Activated effector memory CD4-positive, alpha-beta T cell treated with Interleukin-2 at 50 U/mL for 16 hours (primary cell): ENCODE results near the gene SYNM.

Experiments
- DNase-seq: peaks from one replicate; pipeline ENCODE4 v3.0.0-alpha.2; 2020

SYNM gene

DNA sequence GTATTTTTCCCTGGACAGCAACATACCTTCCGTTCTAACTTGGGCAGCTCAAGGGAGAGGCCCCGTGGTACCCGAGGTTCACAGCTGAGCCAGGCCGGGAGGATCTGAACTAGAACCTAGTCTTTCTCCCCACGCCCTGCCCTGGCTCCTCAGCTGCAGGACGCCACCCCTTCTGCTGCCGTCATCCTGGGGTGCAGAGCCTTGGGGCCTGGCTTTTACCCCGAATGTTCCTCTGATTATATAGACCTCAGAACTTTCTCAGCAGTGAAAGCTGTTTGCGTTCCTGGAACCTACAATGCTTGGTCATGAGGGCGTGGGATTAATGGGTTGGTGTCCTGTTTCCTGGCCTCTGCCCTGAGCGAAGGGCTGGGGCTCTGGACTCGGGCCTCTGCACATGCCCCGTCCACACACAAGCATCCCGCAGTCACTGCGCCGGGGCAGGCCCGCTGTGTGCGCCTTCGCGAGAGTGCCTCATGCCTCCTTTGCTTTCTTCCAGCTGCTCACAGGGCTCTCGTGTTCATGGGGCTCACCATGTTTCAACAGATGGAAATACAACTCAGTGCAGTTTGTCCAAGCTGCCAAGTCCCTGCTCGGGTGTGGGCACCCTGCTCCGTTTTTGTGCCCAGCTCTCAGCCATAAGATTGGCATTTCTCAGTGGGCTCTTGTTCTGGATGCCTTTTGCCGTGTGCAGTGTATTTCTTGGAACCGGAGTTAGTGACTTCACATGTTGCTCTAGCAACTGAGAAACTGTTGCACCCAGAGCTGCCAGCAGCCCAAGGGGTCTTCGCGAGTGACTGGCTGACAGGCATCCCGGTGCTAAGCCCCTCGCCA lies 20.4 kb downstream of the SYNM start:
- no peak for DNase-seq

DNA sequence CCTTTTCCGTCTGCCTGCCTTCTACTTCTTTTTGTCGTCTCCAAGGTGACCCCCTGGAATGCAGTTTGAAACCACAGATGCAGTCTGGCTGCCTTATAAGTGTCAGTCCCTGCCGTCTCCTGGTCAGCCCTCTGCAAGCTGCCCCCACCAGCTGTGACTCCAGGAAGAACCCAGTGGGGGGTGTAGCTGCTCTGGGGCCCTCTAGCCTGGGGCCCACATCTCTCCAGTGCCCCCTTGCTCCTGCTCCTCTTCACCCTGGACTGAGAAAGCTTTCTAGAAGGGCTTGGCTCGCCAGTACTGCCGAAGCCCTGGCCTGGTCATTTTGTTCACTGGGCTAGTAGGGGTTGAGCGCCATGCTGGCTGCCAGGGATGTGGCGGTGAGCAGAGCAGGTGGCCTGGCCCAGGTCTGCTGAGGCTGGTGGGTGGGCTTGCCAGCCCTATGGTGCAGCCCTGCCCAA lies 21.3 kb downstream of the SYNM start:
- DNase-seq = no peak

- DNase-seq = no peak
Measured at GRCh38 chr15:99126930-99127329, 22.1 kb downstream of the SYNM start.

- DNase-seq = no peak
Measured at GRCh38 chr15:99127773-99128172, 22.9 kb downstream of the SYNM start.

- DNase-seq = no peak
Measured at GRCh38 chr15:99128411-99128810, 23.5 kb downstream of the SYNM start.

DNA sequence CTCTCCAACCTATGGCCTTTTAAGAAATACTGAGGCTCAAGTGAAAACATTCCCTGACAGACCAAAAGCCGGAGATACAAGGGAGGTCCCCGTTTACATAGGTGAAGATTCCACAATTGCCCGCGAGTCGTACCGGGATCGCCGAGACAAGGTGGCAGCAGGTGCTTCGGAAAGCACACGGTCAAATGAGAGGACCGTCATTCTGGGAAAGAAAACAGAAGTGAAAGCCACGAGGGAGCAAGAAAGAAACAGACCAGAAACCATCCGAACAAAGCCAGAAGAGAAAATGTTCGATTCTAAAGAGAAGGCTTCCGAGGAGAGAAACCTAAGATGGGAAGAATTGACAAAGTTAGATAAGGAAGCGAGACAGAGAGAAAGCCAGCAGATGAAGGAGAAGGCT lies 24.8 kb downstream of the SYNM start:
- DNase-seq = no peak

- no peak for DNase-seq
Measured at GRCh38 chr15:99130314-99130713, 25.4 kb downstream of the SYNM start.

GRCh38 chr15:99130765-99131440 lies 26.0 kb downstream of the SYNM start:
- DNase-seq = no peak

DNA sequence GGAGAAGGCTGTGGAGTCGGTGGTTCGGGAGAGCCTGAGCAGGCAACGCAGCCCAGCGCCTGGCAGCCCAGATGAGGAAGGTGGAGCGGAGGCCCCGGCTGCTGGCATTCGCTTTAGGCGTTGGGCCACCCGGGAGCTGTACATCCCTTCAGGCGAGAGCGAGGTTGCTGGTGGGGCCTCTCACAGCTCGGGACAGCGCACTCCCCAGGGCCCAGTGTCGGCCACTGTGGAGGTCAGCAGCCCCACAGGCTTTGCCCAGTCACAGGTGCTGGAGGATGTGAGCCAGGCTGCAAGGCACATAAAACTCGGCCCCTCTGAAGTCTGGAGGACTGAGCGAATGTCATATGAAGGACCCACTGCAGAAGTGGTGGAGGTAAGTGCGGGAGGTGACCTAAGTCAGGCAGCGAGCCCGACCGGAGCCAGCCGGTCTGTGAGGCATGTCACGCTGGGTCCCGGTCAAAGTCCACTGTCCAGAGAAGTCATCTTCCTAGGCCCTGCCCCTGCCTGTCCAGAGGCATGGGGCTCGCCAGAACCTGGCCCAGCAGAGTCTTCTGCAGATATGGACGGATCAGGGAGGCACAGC lies 26.7 kb downstream of the SYNM start:
- no peak for DNase-seq

DNA sequence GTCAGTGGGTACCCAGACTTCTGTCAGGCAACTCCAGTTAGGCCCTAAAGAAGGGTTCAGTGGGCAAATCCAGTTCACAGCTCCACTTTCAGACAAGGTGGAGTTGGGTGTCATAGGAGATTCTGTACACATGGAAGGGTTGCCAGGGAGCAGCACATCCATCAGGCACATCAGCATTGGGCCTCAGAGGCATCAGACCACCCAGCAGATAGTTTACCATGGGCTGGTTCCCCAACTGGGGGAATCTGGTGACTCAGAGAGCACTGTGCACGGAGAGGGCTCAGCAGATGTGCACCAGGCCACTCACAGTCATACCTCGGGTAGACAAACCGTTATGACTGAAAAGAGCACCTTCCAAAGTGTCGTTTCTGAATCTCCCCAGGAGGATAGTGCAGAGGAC lies 27.2 kb downstream of the SYNM start:
- DNase-seq = no peak

- DNase-seq = no peak
Measured at GRCh38 chr15:99132634-99133287, 27.9 kb downstream of the SYNM start.

- no peak for DNase-seq
Measured at GRCh38 chr15:99134317-99134821, 29.5 kb downstream of the SYNM start.

- no peak for DNase-seq
Measured at GRCh38 chr15:99135194-99135593, 30.3 kb downstream of the SYNM start.

DNA sequence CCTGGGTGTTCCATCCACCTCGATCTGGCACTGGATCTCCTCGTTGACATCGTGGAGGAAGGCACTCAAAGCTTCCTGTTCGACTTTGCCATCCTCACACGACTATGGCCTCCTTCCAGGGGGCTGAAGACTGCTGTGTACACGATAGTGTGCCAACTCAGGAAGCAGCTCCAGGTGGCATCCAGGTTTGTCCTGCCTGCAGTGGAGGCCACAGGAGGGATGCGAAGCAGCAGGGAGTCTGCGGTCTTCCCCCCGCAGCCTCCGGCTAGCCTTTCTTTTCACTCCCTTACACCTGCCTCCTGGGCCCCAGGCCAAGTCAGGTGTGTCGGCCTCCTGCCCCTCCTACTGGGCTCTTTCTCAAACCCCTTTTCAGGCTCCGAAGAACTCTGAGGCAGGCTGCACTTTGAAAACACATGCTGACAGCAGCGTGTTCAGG lies 32.2 kb downstream of the SYNM start:
- no peak for DNase-seq

GRCh38 chr15:99137877-99138276 lies 33.0 kb downstream of the SYNM start:
- no peak for DNase-seq

DNA sequence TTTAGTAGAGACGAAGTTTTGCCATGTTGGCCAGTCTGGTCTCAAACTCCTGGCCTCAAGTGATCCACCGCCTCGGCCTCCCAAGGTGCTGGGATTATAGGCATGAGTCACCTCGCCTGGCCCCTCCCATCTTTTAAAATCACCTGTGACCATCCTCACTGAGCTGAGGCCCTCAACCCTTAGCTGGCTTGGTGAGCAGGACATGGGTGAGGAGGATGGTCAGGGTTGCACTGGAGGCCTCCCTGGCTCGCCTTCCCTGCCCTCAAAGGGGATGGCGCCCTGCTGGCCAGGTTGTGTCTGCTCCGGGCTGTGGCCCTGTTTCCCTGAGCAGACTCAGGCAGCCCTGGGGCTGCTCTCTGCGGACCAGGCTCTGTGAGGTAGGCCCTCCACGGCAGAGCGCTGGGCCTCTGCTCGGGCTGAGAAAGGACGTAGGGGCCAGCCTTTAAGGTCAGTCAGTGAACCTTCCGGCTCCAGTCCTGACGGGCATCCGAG lies 33.7 kb downstream of the SYNM start:
- no peak for DNase-seq

- DNase-seq = no peak
Measured at GRCh38 chr15:99139276-99139675, 34.4 kb downstream of the SYNM start.

DNA sequence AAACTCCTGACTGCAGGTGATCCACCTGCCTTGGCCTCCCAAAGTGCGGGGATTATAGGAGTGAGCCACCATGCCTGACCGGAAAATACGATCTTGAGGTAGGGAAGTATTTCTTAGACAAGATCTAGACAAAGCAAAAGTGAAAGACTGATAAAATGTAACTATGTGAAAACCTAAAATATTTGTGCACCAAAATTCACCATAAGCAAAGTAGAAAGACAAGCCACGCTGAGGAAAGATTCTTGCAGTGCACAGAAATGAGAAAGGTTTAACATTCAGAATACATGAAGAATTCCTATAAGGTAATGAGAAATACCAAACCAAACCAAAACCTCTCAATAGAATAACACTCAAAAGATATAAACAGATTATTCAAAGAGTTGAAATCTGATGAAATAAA lies 35.7 kb downstream of the SYNM start:
- DNase-seq = no peak

- DNase-seq = no peak
Measured at GRCh38 chr15:99141943-99142342, 37.1 kb downstream of the SYNM start.

DNA sequence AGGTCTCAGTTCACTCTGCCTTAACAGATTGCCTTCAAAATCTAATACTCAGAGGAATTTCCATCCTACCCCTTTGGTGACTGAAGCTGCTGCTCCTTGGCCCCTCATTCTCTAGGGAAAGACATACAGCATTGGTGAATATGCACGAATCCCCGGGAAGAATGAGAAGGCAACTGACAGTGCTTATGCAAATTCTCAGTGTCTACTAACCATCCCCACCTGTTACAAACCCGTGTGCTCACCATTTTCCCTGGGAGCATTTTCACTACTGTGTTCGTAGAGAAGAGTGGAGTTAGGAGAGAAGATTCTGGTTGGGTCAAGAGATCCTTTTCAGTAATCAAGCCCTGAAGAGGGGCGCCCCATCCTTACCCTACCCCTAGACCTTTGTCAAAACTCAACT lies 37.7 kb downstream of the SYNM start:
- no peak for DNase-seq

DNA sequence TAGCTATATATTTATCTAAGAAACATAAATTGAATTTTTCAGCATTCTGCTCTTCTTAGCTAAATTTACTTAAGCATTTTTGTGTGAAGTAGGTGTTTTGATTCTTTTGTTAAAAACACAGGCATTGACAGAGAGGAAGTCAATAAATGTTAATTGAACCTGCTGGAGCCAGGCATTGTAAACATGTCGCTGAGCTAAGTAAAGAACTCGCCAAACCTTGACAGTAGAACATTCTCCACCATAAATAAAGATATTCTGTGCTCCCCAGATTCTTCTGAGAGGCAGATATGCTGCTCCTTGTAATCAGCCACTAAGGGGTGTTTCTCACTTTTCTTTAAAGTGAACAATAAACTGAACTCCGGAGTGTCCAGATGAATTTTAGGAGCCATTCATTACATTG lies 38.4 kb downstream of the SYNM start:
- no peak for DNase-seq

- DNase-seq = no peak
Measured at GRCh38 chr15:99143655-99144610, 39.1 kb downstream of the SYNM start.
